GM19463 (cell line): ENCODE results near the gene MED25.
"Not testable (repeated sequence)": the region's sequence is repeated elsewhere in the genome, so short reads cannot be mapped to it uniquely, and the experiment has no call there.

Experiments
- ATAC-seq: cut with Tn5 transposase; IDR thresholded peaks from one replicate; pipeline ENCODE4 v1.9.1; 2021; ENCODE audit warnings: mild to moderate bottlenecking, moderate library complexity; ENCODE audit not compliant: unreplicated experiment

The MED25 gene

DNA sequence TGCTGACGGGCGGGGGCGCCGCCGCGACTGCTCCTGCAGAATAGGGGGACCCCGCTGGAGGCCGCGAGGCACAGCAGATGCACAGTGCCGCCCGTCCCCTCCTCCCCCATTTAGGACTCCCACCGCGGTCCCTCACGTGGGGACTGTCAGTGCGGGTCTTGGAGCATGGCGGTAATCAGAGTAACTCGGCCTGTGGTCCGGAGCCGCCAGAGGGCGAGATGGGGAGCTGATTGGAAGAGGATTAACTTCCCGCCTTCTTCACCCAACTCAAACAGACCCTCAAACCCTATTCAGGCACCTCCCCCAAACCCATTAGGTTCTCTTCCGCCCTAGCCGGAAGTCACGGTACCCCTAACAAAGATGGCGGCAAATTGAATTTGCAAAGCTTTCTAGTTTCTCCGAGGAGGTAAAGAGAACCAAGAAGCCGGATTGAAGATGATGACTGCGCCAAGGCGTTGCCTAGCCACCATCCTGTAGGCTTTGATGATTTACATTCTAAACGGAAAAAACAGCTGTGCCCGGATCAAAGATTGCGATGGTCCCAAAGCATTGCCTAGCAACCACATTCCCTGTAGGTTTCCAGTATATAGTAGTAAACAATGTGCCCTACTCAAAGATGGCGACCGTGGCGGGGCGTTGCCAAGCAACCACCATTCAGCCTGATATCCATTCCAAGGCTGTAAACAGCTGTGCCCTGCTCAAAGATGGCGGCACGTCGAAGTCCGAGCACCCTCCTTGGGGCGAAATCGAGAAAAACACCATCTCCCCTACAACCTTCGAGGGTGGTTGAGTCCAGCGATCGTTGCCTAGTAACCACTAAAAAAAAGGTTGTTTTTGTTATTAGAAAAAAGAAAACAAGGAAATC lies 4.9 kb upstream of the MED25 start, which contains the start of gene FUZ:
TSS of gene FUZ (minus strand) at position 296 of the 865 bp plus-strand sequence. CDS start at position 110, 186 bp downstream.
- no peak for ATAC-seq

DNA sequence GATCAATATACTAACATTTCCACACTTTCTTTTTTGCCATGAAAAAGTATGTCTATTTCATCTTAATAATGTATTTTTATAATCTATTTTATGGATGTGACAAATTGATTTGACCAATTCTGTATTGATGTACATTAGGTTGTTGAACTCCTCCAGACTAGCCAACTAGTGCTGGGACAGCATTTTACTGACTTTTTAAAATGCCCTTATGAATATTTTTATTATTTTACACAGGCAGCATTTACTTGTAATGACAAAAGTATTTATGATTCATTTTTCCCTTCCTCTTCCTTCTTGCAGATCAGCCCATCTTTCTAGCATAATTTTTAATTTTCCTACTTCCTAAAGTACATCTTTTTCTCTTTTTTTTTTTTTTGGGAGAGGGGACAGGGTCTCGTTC lies 4.1 kb upstream of the MED25 start:
- ATAC-seq: no peak

DNA sequence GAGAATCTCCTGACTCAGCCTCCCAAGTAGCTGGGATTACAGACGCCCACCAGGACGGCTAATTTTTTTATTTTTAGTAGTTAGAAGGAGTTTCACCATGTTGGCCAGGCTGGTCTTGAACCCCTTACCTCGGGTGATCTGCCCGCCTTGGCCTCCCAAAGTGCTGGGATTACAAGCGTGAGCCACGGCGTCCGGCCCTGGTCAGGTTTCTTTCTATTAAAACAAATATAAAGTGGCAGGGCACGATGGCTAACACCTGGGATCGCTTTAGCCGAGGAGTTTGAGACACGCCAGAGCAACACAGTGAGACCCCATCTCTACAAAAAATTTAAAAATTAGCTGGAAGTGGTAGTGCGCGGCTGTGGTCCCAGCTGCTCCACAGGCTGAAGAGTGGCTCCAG lies 1.5 kb upstream of the MED25 start:
- ATAC-seq: no peak

DNA sequence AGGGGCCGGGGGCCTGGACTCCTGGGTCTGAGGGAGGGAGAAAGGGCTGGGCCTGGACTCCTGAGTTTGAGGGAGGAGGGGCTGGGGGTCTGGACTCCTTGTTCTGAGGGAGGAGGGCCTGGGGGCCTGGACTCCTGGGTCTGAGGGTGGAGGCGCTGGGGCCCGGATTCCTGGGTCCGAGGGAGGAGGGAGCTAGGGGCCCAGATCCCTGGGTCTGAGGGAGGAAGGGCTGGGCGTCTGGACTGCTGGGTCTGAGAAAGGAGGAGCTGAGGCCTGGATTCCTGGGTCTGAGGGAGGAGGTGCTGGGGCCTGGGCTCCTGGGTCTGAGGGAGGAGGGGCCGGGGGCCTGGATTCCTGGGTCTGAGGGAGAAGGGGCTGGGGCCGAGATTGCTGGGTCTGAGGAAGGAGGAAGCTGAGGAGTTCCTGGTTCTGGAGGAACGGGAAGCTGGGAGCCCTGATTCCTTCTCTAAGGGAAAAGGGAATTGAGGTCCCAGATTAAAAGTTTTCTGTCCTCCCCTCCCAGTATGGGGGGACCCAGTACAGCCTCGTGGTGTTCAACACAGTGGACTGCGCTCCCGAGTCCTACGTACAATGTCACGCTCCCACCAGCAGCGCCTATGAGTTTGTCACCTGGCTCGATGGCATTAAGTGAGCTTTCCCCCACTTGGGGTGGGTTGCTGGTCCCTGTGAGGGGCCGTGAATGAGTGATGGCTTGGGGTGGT lies 721 bp downstream of the MED25 start:
- no peak for ATAC-seq

DNA sequence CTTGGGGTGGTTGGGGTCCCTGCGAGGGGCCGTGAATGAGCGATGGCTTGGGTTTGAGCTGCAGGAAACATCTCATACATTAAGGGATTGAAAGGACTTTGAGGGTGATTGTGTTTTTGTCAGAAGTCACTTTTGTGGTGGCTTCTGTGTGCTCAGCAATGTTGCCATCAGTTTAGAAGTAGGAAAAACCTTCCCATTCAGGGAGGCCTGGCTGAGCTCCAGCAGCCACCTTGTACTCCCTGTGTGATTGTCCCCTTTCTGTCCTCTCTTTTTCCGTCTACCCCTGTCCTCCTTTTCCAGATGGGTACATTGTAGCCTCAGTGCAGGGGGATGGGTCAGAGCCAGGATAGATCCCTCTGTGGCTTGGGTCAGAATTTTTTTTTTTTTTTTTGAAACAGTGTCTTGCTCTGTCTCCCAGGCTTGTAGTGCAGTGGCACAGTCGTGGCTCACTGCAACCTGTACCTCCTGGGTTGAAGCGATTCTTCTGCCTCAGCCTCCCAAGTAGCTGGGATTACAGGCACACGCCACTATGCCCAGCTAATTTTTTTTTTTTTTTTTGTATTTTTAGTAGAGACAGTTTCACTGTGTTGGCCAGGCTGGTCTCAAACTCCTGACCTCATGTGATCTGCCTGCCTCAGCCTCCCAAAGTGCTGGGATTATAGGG lies 1.5 kb downstream of the MED25 start:
- ATAC-seq: not testable (repeated sequence)

DNA sequence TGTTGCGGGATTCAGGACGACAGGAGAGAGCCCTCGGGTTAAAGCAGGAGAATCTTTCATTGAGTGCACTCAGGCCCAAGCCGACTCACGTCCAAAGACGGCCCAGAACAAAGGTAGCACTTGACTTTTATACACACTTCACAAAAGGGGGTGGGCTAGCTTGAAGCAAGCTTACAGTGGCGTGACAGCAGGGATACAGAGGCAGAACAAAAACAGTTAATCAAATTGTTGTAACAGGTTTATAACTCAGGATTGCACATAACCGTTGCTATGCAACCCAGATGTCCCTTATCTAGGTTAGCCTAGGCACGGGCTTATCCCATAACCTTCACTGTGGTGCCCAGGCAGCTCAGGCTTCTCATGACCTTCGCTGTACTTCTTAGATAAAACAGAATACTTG lies 2.0 kb downstream of the MED25 start:
- no peak for ATAC-seq

DNA sequence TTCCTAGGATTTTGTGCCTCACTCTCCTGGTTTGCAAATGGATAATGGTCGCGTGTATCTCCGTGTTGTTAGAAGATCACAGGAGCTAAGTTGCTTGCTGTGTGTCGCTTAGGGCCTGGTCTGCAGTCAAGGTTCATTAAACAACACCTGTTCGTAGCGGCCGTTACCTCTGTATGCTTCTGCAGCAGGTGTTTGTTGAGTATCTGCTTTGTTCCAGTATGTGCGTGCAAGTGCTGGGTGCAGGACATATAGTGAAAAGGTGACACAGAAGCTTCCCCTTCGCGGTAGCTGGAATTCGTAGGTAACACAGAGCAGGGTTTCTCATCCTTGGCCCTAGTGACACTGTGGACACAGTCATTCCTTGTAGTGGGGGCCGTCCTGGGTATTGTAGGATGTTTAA lies 5.4 kb downstream of the MED25 start:
- ATAC-seq: no peak

DNA sequence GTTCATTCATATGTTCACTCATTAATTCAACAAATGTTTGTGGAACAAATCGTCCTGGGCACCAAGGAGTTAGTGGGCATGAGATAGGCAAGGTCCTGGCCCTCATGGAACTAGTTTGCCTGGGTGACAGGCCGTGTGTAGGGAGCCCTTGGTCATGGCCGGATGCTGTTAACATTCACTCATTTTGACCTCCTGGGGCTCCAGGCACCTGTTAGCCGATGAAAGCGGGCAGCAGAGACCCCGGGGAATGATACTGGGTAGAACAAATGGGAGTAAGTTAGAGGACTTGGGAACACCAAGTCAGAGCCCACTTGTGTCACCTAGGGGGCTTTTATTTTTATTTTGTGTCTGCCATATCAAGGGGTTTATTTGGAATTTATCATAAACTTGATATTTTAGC lies 6.6 kb downstream of the MED25 start:
- no peak for ATAC-seq

DNA sequence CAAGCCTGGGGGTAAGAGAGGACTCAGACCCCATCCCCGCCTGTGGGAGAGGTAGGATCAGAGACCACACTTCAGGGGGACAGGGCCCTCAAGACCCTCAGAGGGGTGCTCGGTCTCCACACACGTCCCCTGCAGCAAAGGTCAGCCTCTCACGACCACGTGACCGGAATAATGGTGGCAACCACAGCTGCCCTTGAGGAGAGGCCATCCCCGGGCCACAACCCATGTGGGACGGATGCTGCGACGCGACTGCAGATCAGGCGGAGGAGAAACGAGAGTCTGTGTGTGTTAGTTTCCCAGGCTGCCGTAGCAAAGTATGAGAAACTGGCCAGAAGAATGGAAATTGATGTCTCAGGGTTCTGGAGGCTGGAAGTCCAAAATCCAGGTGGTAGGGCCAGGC lies 8.9 kb downstream of the MED25 start:
- ATAC-seq: no peak

DNA sequence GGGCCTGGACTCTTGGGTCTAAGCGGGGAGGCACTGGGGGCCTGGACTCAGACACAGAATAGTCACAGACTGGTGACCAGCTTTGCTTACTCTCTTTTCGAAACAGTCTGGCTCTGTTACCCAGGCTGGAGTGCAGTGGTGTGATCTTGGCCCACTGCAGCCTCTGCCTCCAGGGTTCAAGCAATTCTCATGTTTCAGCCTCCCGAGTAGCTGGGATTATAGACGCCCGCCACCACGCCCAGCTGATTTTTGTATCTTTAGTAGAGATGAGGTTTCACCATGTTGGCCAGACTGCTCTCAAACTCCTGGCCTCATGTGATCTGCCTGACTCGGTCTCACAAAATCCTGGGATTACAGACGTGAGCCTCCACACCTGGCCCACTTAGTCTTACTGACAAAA lies 11.1 kb downstream of the MED25 start:
- ATAC-seq: no peak

DNA sequence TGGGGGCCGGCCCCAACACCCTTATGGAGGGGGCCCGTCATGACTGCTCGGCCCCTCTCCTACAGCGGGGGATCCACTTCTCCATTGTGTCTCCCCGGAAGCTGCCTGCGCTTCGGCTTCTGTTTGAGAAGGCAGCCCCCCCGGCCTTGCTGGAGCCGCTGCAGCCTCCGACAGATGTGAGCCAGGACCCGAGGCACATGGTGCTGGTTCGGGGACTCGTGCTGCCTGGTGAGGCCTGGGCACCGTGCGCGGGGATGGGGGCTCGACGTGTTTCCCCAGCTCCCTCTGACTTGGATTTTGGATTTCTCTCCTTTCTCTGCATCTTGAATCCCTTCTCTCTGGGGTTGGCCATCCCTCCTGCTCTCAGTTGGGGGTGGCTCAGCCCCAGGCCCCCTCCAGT lies 11.6 kb downstream of the MED25 start:
- ATAC-seq: no peak

DNA sequence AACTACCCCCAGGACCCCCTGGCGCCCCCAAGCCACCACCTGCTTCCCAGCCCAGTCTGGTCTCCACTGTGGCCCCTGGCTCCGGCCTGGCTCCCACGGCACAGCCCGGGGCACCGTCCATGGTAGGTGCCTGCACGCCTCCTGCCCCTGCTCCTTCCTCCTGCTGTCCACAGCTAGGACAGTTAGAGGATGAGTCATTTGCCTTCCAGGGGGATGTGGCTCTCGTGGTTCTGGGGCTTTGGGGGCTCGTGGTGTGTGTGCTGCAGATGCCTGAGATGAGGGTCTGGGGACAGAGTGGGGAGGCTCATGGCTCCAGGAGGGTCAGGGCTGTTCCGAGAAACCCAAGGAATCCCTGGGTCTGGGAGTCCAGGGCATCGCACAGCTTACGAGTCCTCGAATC lies 12.7 kb downstream of the MED25 start:
- no peak for ATAC-seq

DNA sequence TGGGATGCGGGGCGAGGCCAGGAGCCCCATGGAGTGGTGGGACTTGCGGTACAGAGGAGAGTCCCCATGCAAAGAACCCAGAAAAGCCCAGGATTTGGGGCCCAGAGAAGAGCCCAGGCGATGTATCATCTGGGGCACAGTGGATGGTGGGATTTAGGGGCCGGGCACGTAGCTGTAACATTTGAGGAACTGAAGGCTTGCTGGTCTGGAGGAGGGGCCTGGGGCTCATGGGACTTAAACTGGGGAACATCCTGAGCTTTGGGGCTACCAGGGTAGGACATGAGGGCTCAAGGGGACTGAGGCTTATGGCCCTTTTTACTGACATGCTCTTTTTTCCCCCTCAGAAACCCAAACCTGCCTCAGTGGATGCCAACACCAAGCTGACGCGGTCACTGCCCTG lies 13.5 kb downstream of the MED25 start:
- no peak for ATAC-seq

DNA sequence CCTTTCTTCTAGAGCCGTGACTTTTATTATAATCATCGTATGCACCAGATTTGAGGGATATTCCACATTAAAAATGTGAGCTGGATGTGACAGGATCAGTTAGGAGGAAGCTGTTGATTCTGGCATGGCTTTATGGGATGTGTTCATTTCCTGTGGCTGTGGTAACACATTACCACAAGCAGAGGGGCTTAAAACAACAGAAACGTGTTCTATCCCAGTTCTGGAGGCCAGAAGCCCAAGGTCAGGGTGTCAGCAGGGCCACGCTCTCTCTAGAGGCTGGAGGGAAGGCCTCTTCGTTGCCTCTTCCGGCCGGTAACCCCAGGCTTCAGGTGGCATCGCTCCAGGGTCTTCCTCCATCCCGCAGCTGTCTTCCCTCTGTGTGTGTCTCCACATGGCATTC lies 14.5 kb downstream of the MED25 start:
- no peak for ATAC-seq

DNA sequence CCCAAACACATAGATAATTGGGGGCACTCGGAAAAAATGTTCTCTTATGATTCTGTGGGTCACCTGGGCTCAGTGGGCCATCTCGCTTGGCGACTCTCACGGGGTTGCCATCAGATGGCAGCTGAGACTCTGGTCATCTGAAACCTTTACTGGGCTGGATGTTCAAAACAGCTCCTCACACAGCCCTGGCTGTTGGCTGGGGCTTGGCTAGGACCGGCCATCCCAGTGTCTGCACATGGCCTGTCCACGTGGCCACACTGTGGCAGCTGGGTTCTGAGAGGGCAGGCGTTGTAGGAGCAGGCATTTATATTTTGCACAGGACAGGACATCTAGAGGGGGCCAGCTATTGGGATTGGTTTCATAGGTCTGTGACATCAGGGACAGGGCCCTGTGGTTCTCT lies 15.5 kb downstream of the MED25 start:
- no peak for ATAC-seq

DNA sequence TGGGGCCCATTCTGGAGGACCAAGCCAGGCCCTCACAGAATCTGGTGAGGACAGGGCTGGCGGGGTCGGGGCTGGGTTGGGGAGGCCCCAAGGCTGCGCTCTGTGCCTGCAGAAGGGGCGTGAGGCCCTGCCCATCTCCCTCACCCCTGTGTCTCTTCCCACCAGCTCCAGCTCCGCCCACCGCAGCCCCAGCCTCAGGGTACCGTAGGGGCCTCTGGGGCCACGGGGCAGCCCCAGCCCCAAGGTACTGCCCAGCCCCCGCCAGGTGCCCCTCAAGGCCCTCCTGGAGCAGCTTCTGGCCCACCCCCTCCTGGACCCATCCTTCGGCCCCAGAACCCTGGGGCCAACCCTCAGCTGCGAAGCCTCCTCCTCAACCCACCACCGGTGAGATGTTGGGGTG lies 17.5 kb downstream of the MED25 start:
- no peak for ATAC-seq

DNA sequence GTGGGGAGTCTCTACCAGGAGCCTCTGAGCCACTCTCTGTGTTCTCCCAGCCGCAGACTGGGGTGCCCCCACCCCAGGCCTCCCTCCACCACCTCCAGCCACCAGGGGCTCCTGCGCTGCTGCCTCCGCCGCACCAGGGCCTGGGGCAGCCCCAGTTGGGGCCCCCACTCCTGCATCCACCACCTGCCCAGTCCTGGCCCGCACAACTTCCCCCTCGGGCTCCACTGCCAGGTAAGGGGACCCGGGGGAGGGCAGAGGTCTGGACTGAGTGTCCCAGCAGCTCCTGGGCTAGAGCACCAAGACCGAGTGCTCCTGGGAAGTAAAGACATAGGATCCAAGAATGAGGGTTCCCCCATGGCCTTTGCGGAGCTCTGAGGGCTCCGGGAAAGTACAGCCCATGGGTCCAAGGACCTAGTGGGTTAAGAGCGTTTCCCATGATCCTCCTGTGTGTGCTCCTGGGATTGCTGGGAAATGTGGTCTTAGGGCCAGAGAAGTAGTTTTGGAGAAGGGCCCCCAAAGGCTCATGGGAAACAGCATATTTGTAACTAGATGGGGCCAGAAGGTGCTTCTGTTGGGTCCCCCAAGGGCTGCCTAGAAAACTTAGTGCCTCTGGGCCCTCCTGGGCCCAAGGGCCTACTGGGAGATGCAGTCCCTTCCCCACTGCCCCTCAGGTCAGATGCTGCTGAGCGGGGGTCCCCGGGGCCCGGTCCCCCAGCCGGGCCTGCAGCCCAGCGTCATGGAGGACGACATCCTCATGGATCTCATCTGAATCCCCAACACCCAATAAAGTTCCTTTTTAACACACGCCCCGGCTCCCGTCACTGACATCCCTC lies 18.3 kb downstream of the MED25 start:
- no peak for ATAC-seq

DNA sequence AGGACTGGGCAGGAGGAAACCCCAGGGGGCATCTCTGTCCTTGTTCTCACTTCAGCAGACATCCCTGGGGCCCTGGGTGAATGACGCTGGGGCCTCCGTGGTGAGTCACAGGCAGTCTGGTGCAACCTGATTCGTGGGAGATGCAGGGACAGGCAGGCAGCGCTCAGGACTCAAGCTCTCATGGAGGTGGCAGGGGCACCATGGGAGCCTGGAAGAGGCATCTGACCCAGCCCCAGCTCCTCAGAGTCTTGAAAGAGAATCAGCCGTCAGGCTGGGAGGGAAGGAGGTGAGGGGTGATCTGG lies 18.9 kb downstream of the MED25 start:
- no peak for ATAC-seq

DNA sequence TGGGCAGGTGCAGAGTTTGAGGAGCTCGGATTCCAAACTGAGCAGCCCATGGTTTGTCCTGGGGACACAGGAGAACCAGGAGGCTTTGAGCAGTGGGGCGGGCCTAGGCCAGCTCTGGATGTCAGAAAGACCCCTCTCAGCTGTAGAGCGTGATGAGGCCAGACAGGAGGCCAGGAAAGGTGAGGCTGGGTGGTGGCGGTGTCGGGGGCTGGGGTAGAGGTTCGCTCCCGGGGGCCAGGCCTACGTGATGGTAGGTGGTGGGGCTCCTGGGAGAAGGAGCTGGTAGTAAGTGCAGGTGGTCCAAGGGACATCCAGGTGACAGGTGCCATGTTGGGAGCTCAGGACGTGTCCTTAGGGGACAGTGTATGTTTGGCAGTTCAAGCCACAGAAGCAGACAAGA lies 19.3 kb downstream of the MED25 start:
- ATAC-seq: no peak

DNA sequence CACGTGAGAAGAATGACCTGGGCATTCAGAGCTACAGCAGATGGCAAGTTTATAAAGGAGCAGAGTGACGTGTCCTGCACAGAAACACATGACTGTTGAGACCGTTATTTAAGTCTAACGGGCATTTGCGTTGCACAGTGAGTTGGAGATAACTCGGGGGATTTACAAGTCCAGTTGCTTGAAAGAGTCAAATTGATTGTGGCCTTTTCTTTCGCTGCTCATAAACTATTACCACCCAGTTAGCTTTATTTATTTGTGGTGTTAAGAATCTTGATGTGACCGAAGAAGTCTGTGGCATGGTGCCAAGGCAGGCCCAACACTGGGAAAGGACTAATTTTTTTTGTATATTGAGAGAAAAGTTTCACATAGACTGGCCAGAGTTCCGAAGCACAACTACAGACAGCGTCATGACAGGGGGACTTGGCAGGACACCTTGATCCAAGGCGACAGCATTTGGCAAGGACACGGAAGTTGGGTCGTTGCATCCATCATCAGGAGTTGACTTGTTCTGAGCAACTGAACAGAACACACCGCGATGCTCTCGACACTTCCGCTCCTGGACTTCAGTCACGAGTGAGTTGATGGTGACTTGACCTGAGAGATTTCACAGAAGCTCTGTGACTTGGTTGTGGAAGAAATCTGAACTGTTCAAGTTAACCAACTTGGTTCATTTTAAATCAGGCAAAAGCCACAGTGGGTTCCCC lies 20.9 kb downstream of the MED25 start:
- ATAC-seq: no peak

DNA sequence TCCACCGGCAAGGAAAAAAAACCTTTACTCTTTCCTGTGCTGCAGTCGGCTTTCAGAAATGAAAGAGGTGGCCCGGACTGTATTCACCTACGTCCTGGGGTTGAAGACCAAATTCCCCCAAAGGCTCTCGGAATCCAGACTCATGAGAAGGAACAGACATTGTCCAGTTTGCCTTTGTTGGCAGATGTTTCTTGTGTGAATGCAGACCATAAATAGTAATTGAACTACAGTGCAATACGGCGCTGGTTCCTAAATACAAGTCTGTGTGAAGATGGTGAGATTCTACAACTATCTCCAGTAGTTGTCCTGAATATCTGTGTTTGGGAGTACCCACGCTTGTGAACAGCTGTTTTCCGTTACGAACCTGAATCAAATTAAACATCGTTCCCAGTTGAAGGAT lies 21.6 kb downstream of the MED25 start:
- ATAC-seq: no peak
